LNCAP (cell line): ENCODE results near the gene CD9.

Experiments
- CTCF ChIP-seq: fragments of 450-650 bp; IDR thresholded peaks from 2 replicates; pipeline ENCODE4 v1.5.1; 2017; ENCODE audit warnings: mild to moderate bottlenecking

The CD9 gene

GRCh38 chr12:6215932-6216494 lies 15.8 kb downstream of the CD9 start:
- TF ChIP-seq CTCF: no peak

GRCh38 chr12:6216581-6216980 lies 16.4 kb downstream of the CD9 start:
- TF ChIP-seq CTCF: no peak

- TF ChIP-seq CTCF: no peak
Observed at GRCh38 chr12:6218347-6218925, 18.2 kb downstream of the CD9 start.

GRCh38 chr12:6219980-6220379 lies 19.8 kb downstream of the CD9 start:
- TF ChIP-seq CTCF: no peak

- TF ChIP-seq CTCF: no peak
Observed at GRCh38 chr12:6221146-6221545, 20.9 kb downstream of the CD9 start.

GRCh38 chr12:6222078-6222654 lies 22.0 kb downstream of the CD9 start:
- TF ChIP-seq CTCF: no peak

- no peak for TF ChIP-seq CTCF
Observed at GRCh38 chr12:6223545-6223944, 23.3 kb downstream of the CD9 start.
